ENCODE measurements around the gene P2RX5. TPM values are rescaled to one million over a fixed set of nuclear protein-coding genes. Genes with fewer than 3 reads are reported as not detected.

The P2RX5 gene
- total RNA-seq, 6 donors from 2014 or later, result 0.46 to 15.7 (median 2.5) TPM; not detected in 1

GRCh38 chr17:3675886-3676285 lies 20.1 kb downstream of the P2RX5 start:
- 81 to 82% methylated on average over 11 of the region's 11 CpGs for WGBS, 2 donors
- no peak overlapping the region for H3K27ac ChIP-seq

DNA sequence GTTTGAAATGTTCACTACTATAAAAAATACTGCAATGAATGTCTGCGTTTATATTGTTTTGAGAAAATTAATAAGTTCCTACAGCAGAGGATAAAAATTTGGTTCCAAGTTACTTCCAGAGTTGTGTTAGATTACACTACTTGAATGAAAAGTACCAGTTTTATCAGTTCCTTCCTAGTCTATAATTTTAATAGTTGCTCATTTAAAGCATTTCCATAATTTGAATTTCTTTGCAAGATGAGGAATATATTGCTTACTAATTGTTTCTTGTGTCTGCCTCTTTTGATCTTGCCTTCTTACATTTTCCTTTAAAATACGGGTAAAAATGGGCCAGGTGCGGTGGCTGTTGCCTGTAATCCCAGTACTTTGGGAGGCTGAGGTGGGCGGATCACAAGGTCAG lies 23.4 kb downstream of the P2RX5 start:
- 93 to 96% methylated on average over 4 of the region's 4 CpGs for WGBS, 2 donors
- ATAC-seq (ENCODE audit: low FRiP score in 2 of 2), result no peak
- no peak for DNase-seq
- Histone ChIP-seq H3K9me3 (no peaks in the 10 kb centered on the region), H3K27me3 (no peaks in the 10 kb centered on the region), H3K4me1 (peaks cover 12 to 18% (median 13%) of the 10 kb centered on the region in 4 donors), H3K4me3 (no peak overlapping the region), H3K36me3 (peaks cover 0 to 7% (median 2%) of the 10 kb centered on the region in 4 donors), H3K27ac (no peak overlapping the region)
- TF ChIP-seq EP300 (IDR thresholded peaks at IDR 0.05), result no peak
- TF ChIP-seq POLR2A (IDR thresholded peaks at IDR 0.05), result no peak
- TF ChIP-seq POLR2AphosphoS5 (IDR thresholded peaks at IDR 0.05), result no peak
- TF ChIP-seq CTCF (IDR thresholded peaks at IDR 0.05), result no peak

More at GRCh38 chr17:3675886-3676285, 20.1 kb downstream of the P2RX5 start:
- H3K36me3 ChIP-seq, result peaks cover 0 to 7% (median 2%) of the 10 kb centered on the region in 4 donors
- H3K9me3 ChIP-seq, result no peaks in the 10 kb centered on the region
- no peaks in the 10 kb centered on the region for H3K4me1 ChIP-seq
- ATAC-seq (ENCODE audit: low FRiP score in 2 of 2), result peak in 1 of 2 donors; percentile 41
- H3K4me3 ChIP-seq, result no peak overlapping the region
- DNase-seq, result peak in 1 of 2 donors; percentile 24
- no peaks in the 10 kb centered on the region for H3K27me3 ChIP-seq
- TF ChIP-seq POLR2A (IDR thresholded peaks at IDR 0.05) (no peak), CTCF (IDR thresholded peaks at IDR 0.05) (no peak), POLR2AphosphoS5 (IDR thresholded peaks at IDR 0.05) (no peak), EP300 (IDR thresholded peaks at IDR 0.05) (no peak)

DNA sequence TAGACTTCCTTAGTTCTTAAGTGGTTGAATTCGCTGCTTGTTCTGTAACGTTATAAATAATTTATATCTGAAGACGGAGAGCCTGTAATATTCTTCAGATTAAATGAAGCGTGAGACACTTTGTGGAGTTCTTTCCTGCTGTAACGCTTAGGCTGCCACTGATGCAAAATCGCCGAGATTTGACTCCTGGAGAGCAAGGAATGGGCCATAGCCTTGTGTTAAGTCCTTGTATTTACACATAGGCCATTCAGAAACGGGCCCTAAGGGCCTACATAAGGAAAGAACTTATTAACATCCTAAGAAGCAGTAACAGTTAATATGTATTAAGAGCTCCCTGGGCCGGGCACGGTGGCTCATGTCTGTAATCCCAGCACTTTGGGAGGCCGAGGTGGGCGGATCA lies 26.4 kb downstream of the P2RX5 start:
- H3K4me1 ChIP-seq, result peaks cover 30 to 36% (median 31%) of the 10 kb centered on the region in 4 donors
- H3K9me3 ChIP-seq, result no peaks in the 10 kb centered on the region
- peak overlapping the region; percentile 87 to 100 (median 94) for H3K4me3 ChIP-seq
- ATAC-seq (ENCODE audit: low FRiP score in 2 of 2), result no peak
- no peaks in the 10 kb centered on the region for H3K27me3 ChIP-seq
- peaks cover 0 to 17% (median 5%) of the 10 kb centered on the region in 4 donors for H3K36me3 ChIP-seq
- TF ChIP-seq POLR2AphosphoS5 (IDR thresholded peaks at IDR 0.05) (no peak), POLR2A (IDR thresholded peaks at IDR 0.05) (no peak), EP300 (IDR thresholded peaks at IDR 0.05) (no peak), CTCF (IDR thresholded peaks at IDR 0.05) (no peak)
- H3K27ac ChIP-seq, result peak overlapping the region in 2 of 4 donors; percentile 88 to 95
- 44 to 57% methylated on average over 12 of the region's 12 CpGs for WGBS, 2 donors
- no peak for DNase-seq

DNA sequence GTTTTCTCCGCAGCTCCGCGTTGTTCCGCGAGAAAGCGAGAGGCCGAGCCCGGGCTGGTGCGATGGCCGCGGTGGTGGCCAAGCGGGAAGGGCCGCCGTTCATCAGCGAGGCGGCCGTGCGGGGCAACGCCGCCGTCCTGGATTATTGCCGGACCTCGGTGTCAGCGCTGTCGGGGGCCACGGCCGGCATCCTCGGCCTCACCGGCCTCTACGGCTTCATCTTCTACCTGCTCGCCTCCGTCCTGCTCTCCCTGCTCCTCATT lies 26.9 kb downstream of the P2RX5 start:
- WGBS, 2 donors, result 0% methylated on average over 19 to 31 of the region's 32 CpGs
- Histone ChIP-seq H3K27ac (peak overlapping the region; percentile 88 to 97 (median 94)), H3K36me3 (peaks cover 2 to 22% (median 9%) of the 10 kb centered on the region in 4 donors), H3K9me3 (no peaks in the 10 kb centered on the region), H3K27me3 (no peaks in the 10 kb centered on the region), H3K4me1 (peaks cover 30 to 36% (median 31%) of the 10 kb centered on the region in 4 donors), H3K4me3 (peak overlapping the region; percentile 87 to 100 (median 94))
- no peak for TF ChIP-seq CTCF (IDR thresholded peaks at IDR 0.05)
- TF ChIP-seq EP300 (IDR thresholded peaks at IDR 0.05), result no peak
- TF ChIP-seq POLR2A (IDR thresholded peaks at IDR 0.05), result no peak
- TF ChIP-seq POLR2AphosphoS5 (IDR thresholded peaks at IDR 0.05), result no peak
- DNase-seq (no peak), ATAC-seq (ENCODE audit: low FRiP score in 2 of 2) (no peak)

Data from upper lobe of left lung (tissue), 6 donors.